Measurements from ENCODE around the gene PUM1.

DNA sequence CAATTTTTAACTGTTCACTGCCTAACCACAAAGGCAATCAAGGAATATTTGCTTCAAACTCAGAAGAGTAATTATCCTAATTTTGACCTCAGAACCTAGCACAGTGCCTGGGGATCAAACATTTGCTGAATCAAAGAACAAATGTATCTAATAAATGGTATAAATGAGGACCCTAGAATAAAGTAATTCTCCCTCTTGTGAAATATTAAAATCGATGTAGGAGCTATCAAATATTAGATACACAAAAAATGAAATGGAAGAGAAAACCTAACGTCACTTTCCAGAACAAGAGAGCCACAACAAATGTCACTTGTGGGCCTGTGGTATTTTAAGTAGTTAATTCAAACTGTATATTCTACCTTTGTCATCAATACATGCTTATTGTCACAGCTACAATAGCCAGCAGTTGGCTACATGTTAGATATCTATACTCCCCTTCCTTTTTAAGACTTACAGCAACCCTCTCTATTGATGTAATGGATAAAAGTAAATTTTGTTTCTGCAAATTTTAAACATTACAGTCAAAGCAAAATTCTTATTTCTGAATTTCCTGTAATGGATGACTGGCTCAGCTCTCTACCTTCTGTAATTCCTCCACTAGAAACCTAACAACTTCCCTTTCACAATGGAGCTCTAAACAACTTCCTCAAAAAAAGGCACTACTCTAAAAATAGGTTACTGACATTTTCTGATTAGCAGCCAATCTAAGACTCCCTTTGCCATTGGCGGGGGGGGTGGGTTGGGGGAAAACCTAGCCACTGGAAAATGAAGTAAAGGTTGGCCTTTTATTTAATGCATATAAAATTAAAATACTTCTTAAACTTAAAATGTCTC is 37.6 kb downstream of the PUM1 start:
- TF ChIP-seq RAD21 (IDR thresholded peaks at IDR 0.05; ENCODE audit: low read length) (no peak), MXI1 (IDR thresholded peaks at IDR 0.05; ENCODE audit: borderline replicate concordance, low read depth, low read length) (no peak), POLR2A (IDR thresholded peaks at IDR 0.05; ENCODE audit: low read depth, low read length) (no peak), RCOR1 (IDR thresholded peaks at IDR 0.05; ENCODE audit: insufficient replicate concordance, low read length) (no peak), SMC3 (IDR thresholded peaks at IDR 0.05; ENCODE audit: low read depth, low read length) (no peak), RFX5 (IDR thresholded peaks at IDR 0.05; ENCODE audit: low read depth, low read length) (no peak), FOS (IDR thresholded peaks at IDR 0.05; ENCODE audit: low read depth, low read length) (no peak)
- TF ChIP-seq, protein P1, sequence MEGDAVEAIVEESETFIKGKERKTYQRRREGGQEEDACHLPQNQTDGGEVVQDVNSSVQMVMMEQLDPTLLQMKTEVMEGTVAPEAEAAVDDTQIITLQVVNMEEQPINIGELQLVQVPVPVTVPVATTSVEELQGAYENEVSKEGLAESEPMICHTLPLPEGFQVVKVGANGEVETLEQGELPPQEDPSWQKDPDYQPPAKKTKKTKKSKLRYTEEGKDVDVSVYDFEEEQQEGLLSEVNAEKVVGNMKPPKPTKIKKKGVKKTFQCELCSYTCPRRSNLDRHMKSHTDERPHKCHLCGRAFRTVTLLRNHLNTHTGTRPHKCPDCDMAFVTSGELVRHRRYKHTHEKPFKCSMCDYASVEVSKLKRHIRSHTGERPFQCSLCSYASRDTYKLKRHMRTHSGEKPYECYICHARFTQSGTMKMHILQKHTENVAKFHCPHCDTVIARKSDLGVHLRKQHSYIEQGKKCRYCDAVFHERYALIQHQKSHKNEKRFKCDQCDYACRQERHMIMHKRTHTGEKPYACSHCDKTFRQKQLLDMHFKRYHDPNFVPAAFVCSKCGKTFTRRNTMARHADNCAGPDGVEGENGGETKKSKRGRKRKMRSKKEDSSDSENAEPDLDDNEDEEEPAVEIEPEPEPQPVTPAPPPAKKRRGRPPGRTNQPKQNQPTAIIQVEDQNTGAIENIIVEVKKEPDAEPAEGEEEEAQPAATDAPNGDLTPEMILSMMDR (conservative IDR thresholded peaks at IDR 0.05; ENCODE audit: low read depth, low read length): no peak
- TF ChIP-seq, protein P2, sequence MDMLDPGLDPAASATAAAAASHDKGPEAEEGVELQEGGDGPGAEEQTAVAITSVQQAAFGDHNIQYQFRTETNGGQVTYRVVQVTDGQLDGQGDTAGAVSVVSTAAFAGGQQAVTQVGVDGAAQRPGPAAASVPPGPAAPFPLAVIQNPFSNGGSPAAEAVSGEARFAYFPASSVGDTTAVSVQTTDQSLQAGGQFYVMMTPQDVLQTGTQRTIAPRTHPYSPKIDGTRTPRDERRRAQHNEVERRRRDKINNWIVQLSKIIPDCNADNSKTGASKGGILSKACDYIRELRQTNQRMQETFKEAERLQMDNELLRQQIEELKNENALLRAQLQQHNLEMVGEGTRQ (IDR thresholded peaks at IDR 0.05; ENCODE audit: low read depth, low read length): no peak

Measured in IMR-90 (cell line).